C4-2B (cell line): ENCODE measurements around the gene PSG4.
"Not testable (repeated sequence)": the region's sequence is repeated elsewhere in the genome, so short reads cannot be mapped to it uniquely, and the experiment has no call there.

Experiments
- CTCF ChIP-seq: fragments of 450-650 bp; conservative IDR thresholded peaks from 2 replicates; pipeline ENCODE4 v1.5.1; 2017; ENCODE audit warnings: mild to moderate bottlenecking
- ZFX ChIP-seq: fragments of 450-650 bp; IDR thresholded peaks from 2 replicates; pipeline ENCODE4 v1.6.1; 2017

GRCh38 chr19:43242211-43242610 is 36.8 kb upstream of the PSG4 start:
- TF ChIP-seq CTCF, ZFX: not testable (repeated sequence)
